Measurements from ENCODE around the gene OTP.

- TF ChIP-seq CTCF (conservative IDR thresholded peaks at IDR 0.05; ENCODE audit: low read depth, low read length) = no peak
- no peak for TF ChIP-seq EZH2 (IDR thresholded peaks at IDR 0.05; ENCODE audit: borderline replicate concordance, low read depth, low read length, poor library complexity, severe bottlenecking)
Measured at GRCh38 chr5:77628840-77629508, 9.5 kb downstream of the OTP start.

Data from A673 (cell line).